Activated gamma-delta T cell treated with anti-CD3 and anti-CD28 coated beads, Interleukin-2, amount 50 U/mL, for 16 hours (primary cell): Measurements from ENCODE around the gene MFAP5.

Source experiments
- DNase-seq: peaks from one replicate; pipeline ENCODE4 v3.0.0-alpha.2; 2020; ENCODE audit warnings: low read depth

The MFAP5 gene, protein sequence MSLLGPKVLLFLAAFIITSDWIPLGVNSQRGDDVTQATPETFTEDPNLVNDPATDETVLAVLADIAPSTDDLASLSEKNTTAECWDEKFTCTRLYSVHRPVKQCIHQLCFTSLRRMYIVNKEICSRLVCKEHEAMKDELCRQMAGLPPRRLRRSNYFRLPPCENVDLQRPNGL

DNA sequence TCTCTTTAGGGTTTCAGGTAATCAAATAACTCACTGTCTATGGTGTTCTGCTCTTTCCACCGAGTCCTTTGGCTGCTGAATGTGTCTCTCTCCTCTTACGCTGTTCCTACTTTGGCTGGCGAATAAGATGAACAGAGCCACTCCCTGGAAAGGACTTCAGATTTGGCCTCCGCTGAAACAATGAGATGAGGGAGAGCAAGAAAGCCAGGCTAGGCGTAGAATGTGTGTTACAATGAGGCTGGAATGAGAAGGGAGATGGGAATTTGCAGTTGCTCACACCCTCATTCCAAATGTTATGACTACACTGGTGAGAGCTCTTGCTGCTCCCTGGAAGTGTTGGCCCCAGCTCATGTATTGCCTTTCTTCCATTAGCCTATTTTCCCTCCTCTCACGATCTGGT is at the start of gene MFAP5:
Gene MFAP5 (minus strand): TSS at position 234 of the 400 bp plus-strand sequence. CDS start 722 bp downstream, outside the sequence.
- DNase-seq: no peak

GRCh38 chr12:8709124-8709830 is 46.7 kb upstream of the MFAP5 start:
- no peak for DNase-seq

- DNase-seq: no peak
Measured at GRCh38 chr12:8702159-8702558, 39.5 kb upstream of the MFAP5 start.

- no peak for DNase-seq
Measured at GRCh38 chr12:8701046-8701660, 38.5 kb upstream of the MFAP5 start.

DNA sequence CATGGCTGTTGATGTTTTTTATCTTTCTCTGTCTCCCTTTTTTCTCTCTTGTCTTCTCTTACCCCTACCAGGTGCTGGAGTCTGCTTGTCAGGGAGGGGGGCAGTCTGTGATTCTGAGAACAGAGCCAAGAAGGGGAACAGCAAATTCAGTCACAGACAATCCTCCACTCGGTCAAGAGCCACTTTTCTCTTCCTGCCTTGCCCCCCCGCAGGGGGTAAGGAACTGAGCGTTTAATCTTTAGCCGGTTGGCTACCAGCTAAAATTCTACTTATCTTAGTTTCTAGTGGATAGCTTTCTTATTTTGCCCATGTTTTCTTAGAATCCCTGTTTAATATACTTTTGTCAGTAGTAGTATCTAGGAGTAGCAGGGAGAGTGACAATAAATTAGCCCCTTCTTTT is 37.1 kb upstream of the MFAP5 start:
- no peak for DNase-seq

- DNase-seq: no peak
Measured at GRCh38 chr12:8698879-8699278, 36.3 kb upstream of the MFAP5 start.

DNA sequence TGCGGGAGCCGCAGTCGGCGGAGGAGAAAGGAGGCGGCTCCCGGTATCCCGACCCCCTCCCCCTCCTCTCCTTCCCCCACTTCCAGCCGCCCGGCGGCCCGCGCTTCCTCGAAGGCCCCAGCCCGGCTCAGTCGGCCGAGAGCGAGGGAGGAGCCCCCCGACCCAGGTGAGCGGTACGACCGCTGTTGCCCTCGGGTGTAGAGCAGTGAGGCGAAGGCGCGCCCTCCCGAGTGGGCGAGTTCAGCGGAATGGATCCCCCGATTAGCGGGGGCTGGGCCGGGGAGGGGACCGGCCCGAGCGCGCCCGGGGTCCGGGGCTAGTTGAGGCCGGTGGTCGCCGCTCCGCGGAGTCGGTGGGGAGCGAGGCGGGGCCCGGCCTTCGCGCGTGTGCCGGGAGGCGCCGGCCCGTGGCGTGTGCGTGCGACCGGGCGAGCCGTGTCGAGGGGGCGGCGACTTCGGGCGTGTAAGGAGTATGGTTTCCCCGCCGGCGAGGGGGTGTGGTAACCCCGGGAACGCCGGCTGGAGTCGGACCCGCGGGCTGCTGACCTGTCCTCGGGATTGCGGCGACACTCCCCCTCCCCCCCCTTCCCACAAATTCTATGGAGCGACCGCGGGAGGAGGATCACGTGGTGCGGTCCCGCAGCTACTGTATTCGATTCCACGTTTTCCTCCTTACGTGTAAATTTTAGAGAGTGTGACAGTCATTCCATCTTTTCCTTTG is 35.7 kb upstream of the MFAP5 start:
- peak; percentile 9 for DNase-seq

GRCh38 chr12:8697476-8698131 is 35.0 kb upstream of the MFAP5 start, which contains the start of gene RIMKLB:
Gene RIMKLB (plus strand): TSS chr12:8697991. CDS start chr12:8713867, 15,876 bp downstream.
- DNase-seq: peak; percentile 62

GRCh38 chr12:8697120-8697475 is 34.5 kb upstream of the MFAP5 start:
- DNase-seq: no peak

GRCh38 chr12:8696442-8697090 is 33.9 kb upstream of the MFAP5 start:
- DNase-seq: no peak

- no peak for DNase-seq
Measured at GRCh38 chr12:8695116-8695515, 32.5 kb upstream of the MFAP5 start.

DNA sequence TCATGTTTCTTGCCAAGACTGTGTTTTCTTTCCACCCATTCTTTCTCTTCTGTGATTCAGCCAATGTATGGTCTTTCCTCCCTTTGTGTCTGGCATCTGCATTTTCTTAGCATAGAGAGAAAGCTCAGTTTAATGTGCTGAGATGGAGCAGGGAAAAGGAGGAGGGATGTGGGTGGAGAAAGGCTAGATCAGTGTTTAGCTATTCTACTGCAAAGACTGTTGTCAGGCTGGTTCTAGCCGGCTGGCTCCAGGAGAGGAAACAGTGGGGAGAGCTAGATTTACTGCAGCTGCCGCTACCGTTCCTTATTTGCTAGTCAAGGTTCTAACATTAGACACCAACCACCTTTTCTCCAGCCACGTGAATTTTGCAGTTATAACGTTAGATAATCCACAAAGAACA is 29.9 kb upstream of the MFAP5 start:
- no peak for DNase-seq

DNA sequence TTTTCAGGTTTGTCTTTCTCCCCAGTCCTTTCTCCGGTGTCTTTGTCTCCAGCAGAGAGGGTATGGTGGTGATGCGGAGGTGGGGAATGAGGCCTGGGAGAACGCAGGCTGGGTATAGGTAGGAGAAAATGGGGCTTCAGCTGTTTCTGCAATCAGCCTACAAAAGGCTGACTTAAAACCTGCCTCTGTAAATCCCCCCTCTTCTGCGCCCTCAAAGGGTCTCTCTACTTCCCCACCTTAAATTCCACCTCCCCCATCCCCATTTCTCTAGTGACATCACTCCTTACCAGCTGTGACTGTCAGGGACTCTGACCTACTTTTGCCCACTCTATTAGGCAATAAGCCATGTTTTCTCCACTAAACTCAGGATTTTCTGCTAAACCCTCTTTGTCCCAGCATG is 27.1 kb upstream of the MFAP5 start:
- DNase-seq: no peak

- DNase-seq: no peak
Measured at GRCh38 chr12:8687846-8688601, 25.4 kb upstream of the MFAP5 start.

DNA sequence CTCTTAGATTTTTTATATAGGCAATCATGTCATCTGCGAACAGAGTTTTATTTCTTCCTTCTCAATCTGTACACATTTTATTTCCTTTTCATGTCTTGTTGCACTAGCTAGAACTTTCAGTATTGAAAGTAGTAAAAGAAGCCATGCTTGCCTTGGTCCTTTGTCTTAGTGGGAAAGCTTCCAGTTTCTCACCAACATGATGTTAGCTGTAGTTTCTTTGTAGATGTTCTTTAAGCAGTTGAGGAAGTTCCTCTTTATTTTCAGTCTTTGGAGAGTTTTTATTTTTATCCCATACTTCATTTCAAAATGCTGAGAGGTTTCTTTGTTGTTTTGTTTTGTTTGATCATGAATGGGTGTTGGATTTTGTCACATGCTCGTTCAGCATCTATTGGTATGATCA is 22.4 kb upstream of the MFAP5 start:
- no peak for DNase-seq

DNA sequence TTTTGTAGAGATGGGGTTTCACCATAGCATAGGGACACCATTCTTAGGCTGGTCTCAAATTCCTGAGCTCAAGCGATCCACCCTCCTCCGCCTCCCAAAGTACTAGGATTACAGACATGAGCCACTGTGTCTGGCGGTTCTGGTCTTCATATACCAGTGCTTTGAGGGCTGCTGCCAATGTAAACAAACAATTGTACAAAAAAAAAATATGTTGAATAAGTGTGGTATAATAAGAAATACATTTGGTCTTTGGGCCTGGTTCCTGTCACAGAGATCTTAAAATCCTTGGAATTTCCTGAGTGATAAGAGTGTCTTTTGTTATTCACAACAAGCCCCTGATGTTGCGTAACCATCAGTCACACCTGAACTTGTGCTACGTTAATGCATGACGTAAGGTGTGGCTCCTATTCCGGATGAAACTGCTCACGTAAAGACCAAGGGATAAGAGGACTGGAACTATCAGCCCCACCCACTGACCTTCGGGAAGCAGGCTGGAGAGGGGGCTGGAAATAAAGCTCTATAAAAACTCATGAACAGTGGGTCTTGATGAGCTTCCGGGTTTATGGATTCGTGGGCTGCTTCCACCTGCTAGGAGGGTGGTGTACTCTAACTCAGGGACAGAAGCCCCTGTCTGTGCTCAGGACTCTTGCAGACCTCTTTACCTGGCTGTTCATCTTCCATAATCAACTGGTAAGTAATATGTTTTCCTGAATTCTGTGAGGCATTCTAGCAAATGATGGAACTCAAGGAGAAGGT is 18.7 kb upstream of the MFAP5 start:
- DNase-seq: no peak

GRCh38 chr12:8680533-8680932 is 17.9 kb upstream of the MFAP5 start:
- no peak for DNase-seq

GRCh38 chr12:8678661-8679111 is 16.1 kb upstream of the MFAP5 start:
- DNase-seq: no peak

DNA sequence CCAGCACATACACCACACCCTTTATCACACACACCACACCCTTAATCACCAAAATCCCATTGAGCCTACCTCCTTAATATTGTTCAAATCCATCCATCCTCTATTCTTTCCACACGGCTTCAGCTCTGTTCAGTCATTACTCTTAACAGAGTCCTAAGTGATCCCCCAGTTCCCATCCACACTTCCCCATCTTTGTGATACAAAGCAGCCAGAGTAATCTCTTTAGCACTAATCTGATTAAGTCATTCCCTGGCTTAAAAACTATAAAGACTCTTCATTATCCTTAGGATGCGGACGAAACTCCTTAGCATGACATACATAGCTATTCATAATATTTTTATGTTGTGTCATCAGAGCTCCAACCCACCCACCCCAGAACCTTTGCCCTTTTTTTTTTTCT is 14.7 kb upstream of the MFAP5 start:
- no peak for DNase-seq

GRCh38 chr12:8676651-8677050 is 14.0 kb upstream of the MFAP5 start:
- no peak for DNase-seq
